Activated naive CD4-positive, alpha-beta T cell treated with anti-CD3 and anti-CD28 coated beads, Interleukin-2, amount 10 ng/mL, durations not matched to agents 7 days and 5 days (primary cell): ENCODE measurements around the gene PYGL.
"Not testable (repeated sequence)": the region's sequence is repeated elsewhere in the genome, so short reads cannot be mapped to it uniquely, and the experiment has no call there.

Experiments
- CTCF ChIA-PET: fragments of 350-600 bp; sonication (Branson Sonifier 250); formaldehyde crosslinking; loops from one replicate; lab custom pipeline; 2021; ENCODE audit warnings: antibody characterized with exemption; lab: Charles Lee
- DNase-seq: peaks from one replicate; pipeline ENCODE4 v3.0.0-alpha.2; 2020
- H3K27ac Mint-ChIP-seq: one replicate; pipeline ENCODE4 v1.8.0; 2021; ENCODE audit warnings: mild to moderate bottlenecking, moderate library complexity, mixed read lengths
- H3K27me3 Mint-ChIP-seq: one replicate; pipeline ENCODE4 v1.8.0; 2021; ENCODE audit warnings: mild to moderate bottlenecking, mixed read lengths
- H3K36me3 Mint-ChIP-seq: one replicate; pipeline ENCODE4 v1.8.0; 2021; ENCODE audit warnings: mixed read lengths
- H3K4me1 Mint-ChIP-seq: one replicate; pipeline ENCODE4 v1.8.0; 2021; ENCODE audit warnings: mixed read lengths
- H3K4me3 Mint-ChIP-seq: one replicate; pipeline ENCODE4 v1.8.0; 2021; ENCODE audit warnings: mild to moderate bottlenecking, moderate library complexity, mixed read lengths
- H3K9me3 Mint-ChIP-seq: one replicate; pipeline ENCODE4 v1.8.0; 2021; ENCODE audit warnings: mixed read lengths

The PYGL gene

GRCh38 chr14:50928002-50928635, 16.2 kb downstream of the PYGL start:
- no peak overlapping the region for H3K4me3 Mint-ChIP-seq
- CTCF ChIA-PET = interaction anchor here (0.7 kb wide), 1 partner anchor 81 kb away, joined by 3 read pairs; no protein-coding TSS in a partner anchor
- H3K9me3 Mint-ChIP-seq = no peaks in the 10 kb centered on the region
- H3K36me3 Mint-ChIP-seq = no peaks in the 10 kb centered on the region
- H3K4me1 Mint-ChIP-seq = no peaks in the 10 kb centered on the region
- H3K27ac Mint-ChIP-seq = no peak overlapping the region
- H3K27me3 Mint-ChIP-seq = peaks cover 21% of the 10 kb centered on the region
- DNase-seq = no peak

DNA sequence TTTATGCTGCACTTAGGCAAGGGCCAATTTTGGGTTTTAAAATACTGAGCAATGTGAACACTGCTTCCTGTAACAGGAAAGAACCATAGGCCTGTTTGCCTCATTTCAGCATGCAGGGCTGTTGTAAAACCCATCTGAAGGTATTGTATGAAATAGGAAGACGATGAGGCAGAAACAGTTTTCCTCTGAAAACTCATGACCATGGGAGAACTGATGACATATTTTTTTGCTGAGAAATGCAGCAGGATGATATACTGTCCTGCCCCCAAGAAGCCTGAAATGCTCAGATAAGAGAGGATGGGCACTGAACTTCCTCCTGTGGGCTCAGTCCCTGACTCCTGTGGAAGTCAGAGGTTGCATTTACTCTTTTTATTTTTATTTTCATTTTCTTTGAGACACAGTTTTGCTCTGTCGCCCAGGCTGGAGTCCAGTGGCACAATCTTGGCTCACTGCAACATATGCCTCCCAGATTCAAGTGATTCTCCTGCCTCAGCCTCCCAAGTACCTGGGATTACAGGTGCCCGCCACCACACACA, 17.4 kb downstream of the PYGL start:
- no peaks in the 10 kb centered on the region for H3K9me3 Mint-ChIP-seq
- CTCF ChIA-PET = interaction anchor here (0.7 kb wide), 1 partner anchor 79 kb away, joined by 3 read pairs; no protein-coding TSS in a partner anchor
- H3K4me1 Mint-ChIP-seq = no peaks in the 10 kb centered on the region
- no peak overlapping the region for H3K4me3 Mint-ChIP-seq
- peaks cover 14% of the 10 kb centered on the region for H3K27me3 Mint-ChIP-seq
- no peak overlapping the region for H3K27ac Mint-ChIP-seq
- DNase-seq = no peak
- no peaks in the 10 kb centered on the region for H3K36me3 Mint-ChIP-seq

GRCh38 chr14:50924843-50925242, 19.4 kb downstream of the PYGL start:
- no peak for DNase-seq
- Mint-ChIP-seq H3K9me3 (no peaks in the 10 kb centered on the region), H3K4me3 (no peak overlapping the region), H3K4me1 (no peaks in the 10 kb centered on the region), H3K27ac (no peak overlapping the region), H3K27me3 (peaks cover 9% of the 10 kb centered on the region), H3K36me3 (no peaks in the 10 kb centered on the region)
- CTCF ChIA-PET = interaction anchor here (0.6 to 1.2 kb wide), 2 partner anchors 11 to 40 kb away, joined by 4 read pairs; no protein-coding TSS in a partner anchor

GRCh38 chr14:50924236-50924635, 20.0 kb downstream of the PYGL start:
- CTCF ChIA-PET = interaction anchor here (0.6 kb wide), 1 partner anchor 40 kb away, joined by 4 read pairs; no protein-coding TSS in a partner anchor
- no peaks in the 10 kb centered on the region for H3K36me3 Mint-ChIP-seq
- peaks cover 9% of the 10 kb centered on the region for H3K27me3 Mint-ChIP-seq
- H3K4me3 Mint-ChIP-seq = no peak overlapping the region
- H3K4me1 Mint-ChIP-seq = no peaks in the 10 kb centered on the region
- no peak for DNase-seq
- no peak overlapping the region for H3K27ac Mint-ChIP-seq
- H3K9me3 Mint-ChIP-seq = no peaks in the 10 kb centered on the region

DNA sequence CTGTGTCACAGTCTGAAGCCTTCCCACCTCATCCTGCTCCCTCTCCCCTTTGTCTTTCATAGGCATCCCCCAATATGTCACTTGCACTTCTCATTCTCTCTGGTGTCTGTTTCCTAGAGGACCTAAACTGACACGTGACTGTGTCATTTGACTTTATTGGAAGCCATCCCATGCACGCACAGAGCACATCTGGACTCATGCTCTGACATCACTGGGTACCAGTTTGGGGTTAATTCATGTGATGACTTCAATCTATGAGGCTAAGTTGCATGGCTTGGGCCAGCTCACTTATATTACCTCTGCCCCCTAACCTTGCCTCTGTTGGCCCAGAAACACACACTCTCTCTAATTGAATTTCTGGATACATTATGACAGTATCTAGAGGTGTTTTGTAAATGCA, 21.5 kb downstream of the PYGL start:
- no peak for DNase-seq
- no peak overlapping the region for H3K27ac Mint-ChIP-seq
- H3K27me3 Mint-ChIP-seq = peaks cover 2% of the 10 kb centered on the region
- no peaks in the 10 kb centered on the region for H3K36me3 Mint-ChIP-seq
- CTCF ChIA-PET = no interaction called here
- H3K9me3 Mint-ChIP-seq = no peaks in the 10 kb centered on the region
- no peaks in the 10 kb centered on the region for H3K4me1 Mint-ChIP-seq
- no peak overlapping the region for H3K4me3 Mint-ChIP-seq

DNA sequence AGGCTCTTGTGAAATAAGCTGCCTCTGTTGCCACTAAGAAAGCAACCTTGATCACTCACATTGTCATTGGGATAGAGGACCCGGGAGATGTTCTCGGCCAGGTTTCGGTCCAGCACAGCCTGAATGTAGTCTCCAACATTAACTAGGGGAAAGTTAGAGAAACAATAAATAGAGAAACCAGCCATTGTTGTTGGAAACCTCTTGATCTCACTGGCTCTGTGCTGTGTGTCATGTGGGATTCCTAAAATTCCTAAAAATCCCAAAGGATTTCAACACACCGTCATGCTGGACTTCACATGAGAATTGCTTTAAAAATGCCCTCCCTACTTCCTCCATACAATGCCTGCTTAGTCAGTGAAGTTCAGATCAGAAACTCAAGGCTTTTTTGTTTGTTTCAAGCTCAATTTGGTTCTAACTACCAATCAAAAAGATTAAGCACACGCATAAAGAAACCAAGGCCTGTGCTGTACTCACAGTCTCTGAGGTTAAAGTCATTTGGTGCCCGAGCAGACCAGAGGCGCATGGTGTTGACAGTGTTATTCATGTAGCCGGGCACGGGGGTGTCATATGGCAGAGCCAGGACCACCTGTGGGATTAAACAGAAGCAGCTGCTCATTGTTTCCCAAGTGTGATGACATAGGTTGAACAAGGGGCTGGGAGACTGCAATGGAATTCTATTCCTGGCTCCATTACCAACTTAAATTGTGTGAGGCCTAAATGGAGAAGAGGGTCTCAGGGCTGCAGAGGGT, 23.6 kb downstream of the PYGL start:
- Mint-ChIP-seq H3K4me3 (no peak overlapping the region), H3K27me3 (peaks cover 13% of the 10 kb centered on the region), H3K36me3 (no peaks in the 10 kb centered on the region), H3K9me3 (no peaks in the 10 kb centered on the region), H3K4me1 (no peaks in the 10 kb centered on the region), H3K27ac (no peak overlapping the region)
- DNase-seq = no peak
- CTCF ChIA-PET = no interaction called here

DNA sequence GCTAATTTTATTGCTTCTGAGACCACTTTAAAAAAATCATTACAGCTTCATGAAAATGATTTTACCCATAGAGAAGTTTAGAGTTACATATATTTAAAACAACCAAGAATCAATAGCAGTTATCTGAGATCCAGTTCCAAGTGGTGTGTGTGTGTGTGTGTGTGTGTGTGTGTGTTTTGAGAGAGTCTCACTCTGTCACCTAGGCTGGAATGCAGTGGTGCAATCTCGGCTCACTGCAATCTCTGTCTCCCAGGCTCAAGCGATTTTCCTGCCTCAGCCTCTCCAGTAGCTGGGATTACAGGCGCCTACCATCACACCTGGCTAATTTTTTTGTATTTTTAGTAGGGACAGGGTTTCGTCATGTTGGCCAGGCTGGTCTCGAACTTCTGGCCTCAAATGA, 24.8 kb downstream of the PYGL start:
- H3K9me3 Mint-ChIP-seq, H3K4me1 Mint-ChIP-seq, DNase-seq, H3K36me3 Mint-ChIP-seq, H3K4me3 Mint-ChIP-seq, H3K27ac Mint-ChIP-seq, CTCF ChIA-PET: not testable (repeated sequence)
- H3K27me3 Mint-ChIP-seq = peaks cover 22% of the 10 kb centered on the region

- H3K4me1 Mint-ChIP-seq = no peaks in the 10 kb centered on the region
Observed at GRCh38 chr14:50917449-50917848, 26.8 kb downstream of the PYGL start.

GRCh38 chr14:50910495-50911420, 33.5 kb downstream of the PYGL start:
- Mint-ChIP-seq H3K4me3 (no peak overlapping the region), H3K9me3 (no peaks in the 10 kb centered on the region), H3K36me3 (no peaks in the 10 kb centered on the region), H3K27ac (no peak overlapping the region), H3K4me1 (no peaks in the 10 kb centered on the region), H3K27me3 (peaks cover 36% of the 10 kb centered on the region)
- CTCF ChIA-PET = no interaction called here
- no peak for DNase-seq

More at GRCh38 chr14:50917449-50917848, 26.8 kb downstream of the PYGL start:
- Mint-ChIP-seq H3K9me3 (no peaks in the 10 kb centered on the region), H3K27me3 (peaks cover 23% of the 10 kb centered on the region), H3K36me3 (no peaks in the 10 kb centered on the region), H3K27ac (no peak overlapping the region), H3K4me3 (no peak overlapping the region)
- DNase-seq = no peak
- CTCF ChIA-PET = no interaction called here

GRCh38 chr14:50906326-50907065, 37.8 kb downstream of the PYGL start:
- Mint-ChIP-seq H3K4me3 (no peak overlapping the region), H3K9me3 (no peaks in the 10 kb centered on the region), H3K27me3 (peaks cover 25% of the 10 kb centered on the region), H3K4me1 (no peaks in the 10 kb centered on the region), H3K36me3 (no peaks in the 10 kb centered on the region), H3K27ac (no peak overlapping the region)
- CTCF ChIA-PET = no interaction called here
- no peak for DNase-seq

DNA sequence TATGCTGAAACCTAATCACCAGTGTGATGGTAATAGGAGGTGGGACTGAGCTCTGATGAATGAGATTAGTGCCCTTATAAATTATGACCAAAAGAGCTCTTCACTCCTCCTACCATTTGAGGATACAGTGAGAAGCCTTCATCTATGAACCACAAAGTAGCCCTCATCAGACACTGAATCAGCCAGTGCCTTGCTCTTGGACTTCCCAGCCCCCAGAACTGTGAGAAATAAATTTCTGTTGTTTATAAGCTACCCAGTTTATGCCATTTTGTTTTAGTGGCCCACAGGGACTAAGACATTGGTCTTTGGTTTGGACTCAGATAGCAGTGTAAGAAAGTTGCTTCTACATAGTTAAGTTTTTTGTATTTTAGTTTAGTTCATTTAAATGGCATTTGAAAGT, 39.6 kb downstream of the PYGL start:
- Mint-ChIP-seq H3K4me3 (no peak overlapping the region), H3K4me1 (no peaks in the 10 kb centered on the region), H3K9me3 (no peaks in the 10 kb centered on the region), H3K27ac (no peak overlapping the region), H3K36me3 (no peaks in the 10 kb centered on the region), H3K27me3 (peaks cover 10% of the 10 kb centered on the region)
- no peak for DNase-seq
- CTCF ChIA-PET = no interaction called here

- Mint-ChIP-seq H3K9me3 (no peaks in the 10 kb centered on the region), H3K27ac (no peak overlapping the region), H3K27me3 (peaks cover 12% of the 10 kb centered on the region), H3K4me1 (no peaks in the 10 kb centered on the region), H3K4me3 (no peak overlapping the region), H3K36me3 (no peaks in the 10 kb centered on the region)
- no peak for DNase-seq
- CTCF ChIA-PET = no interaction called here
Observed at GRCh38 chr14:50901361-50901760, 42.9 kb downstream of the PYGL start.

GRCh38 chr14:50897658-50898175, 46.6 kb downstream of the PYGL start:
- no peak for DNase-seq
- CTCF ChIA-PET = interaction anchor here (0.6 kb wide), 1 partner anchor 38 kb away, joined by 3 read pairs; no protein-coding TSS in a partner anchor
- no peaks in the 10 kb centered on the region for H3K9me3 Mint-ChIP-seq
- H3K27me3 Mint-ChIP-seq = peaks cover 16% of the 10 kb centered on the region
- no peak overlapping the region for H3K27ac Mint-ChIP-seq
- no peak overlapping the region for H3K4me3 Mint-ChIP-seq
- H3K36me3 Mint-ChIP-seq = no peaks in the 10 kb centered on the region
- H3K4me1 Mint-ChIP-seq = no peaks in the 10 kb centered on the region
